ENCODE results near the gene PTPRN2. TPM values are rescaled to one million over a fixed set of nuclear protein-coding genes. Genes with fewer than 3 reads are reported as not detected.

The PTPRN2 gene
- total RNA-seq, 2 experiments from 2014 or later, result 0.70 TPM; not detected in 1

- H3K9me3 ChIP-seq (ENCODE audit: low read length), result peaks cover 10% of the 10 kb centered on the region; the same call in 1 of the 2 replicates
- POLR2A ChIA-PET, result no interaction called here
- no peak overlapping the region for H3K27ac ChIP-seq (ENCODE audit: low read depth, low read length, poor library complexity, severe bottlenecking)
- DNase-seq (ENCODE audit: low spot score), result no peak
- no peak overlapping the region for H2AFZ ChIP-seq (ENCODE audit: low read length)
- H3K36me3 ChIP-seq (ENCODE audit: insufficient read depth, low read length), result no peaks in the 10 kb centered on the region
- no peak for TF ChIP-seq EZH2phosphoT487 (IDR thresholded peaks at IDR 0.05; ENCODE audit: borderline replicate concordance, low read depth, low read length)
- TF ChIP-seq, protein P1, sequence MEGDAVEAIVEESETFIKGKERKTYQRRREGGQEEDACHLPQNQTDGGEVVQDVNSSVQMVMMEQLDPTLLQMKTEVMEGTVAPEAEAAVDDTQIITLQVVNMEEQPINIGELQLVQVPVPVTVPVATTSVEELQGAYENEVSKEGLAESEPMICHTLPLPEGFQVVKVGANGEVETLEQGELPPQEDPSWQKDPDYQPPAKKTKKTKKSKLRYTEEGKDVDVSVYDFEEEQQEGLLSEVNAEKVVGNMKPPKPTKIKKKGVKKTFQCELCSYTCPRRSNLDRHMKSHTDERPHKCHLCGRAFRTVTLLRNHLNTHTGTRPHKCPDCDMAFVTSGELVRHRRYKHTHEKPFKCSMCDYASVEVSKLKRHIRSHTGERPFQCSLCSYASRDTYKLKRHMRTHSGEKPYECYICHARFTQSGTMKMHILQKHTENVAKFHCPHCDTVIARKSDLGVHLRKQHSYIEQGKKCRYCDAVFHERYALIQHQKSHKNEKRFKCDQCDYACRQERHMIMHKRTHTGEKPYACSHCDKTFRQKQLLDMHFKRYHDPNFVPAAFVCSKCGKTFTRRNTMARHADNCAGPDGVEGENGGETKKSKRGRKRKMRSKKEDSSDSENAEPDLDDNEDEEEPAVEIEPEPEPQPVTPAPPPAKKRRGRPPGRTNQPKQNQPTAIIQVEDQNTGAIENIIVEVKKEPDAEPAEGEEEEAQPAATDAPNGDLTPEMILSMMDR (conservative IDR thresholded peaks at IDR 0.05; ENCODE audit: low read length), result no peak
- no peak overlapping the region for H3K4me2 ChIP-seq (ENCODE audit: low read length)
- H4K20me1 ChIP-seq (ENCODE audit: insufficient read depth, low read length), result no peaks in the 10 kb centered on the region
- H3K4me1 ChIP-seq (ENCODE audit: insufficient read depth, low read length, poor library complexity, severe bottlenecking), result no peaks in the 10 kb centered on the region
- H3K9me2 ChIP-seq (ENCODE audit: insufficient read depth, low read length), result no peaks in the 10 kb centered on the region
- CTCF ChIA-PET (ENCODE audit: unreplicated experiment), result no interaction called here
- no peaks in the 10 kb centered on the region for H3K79me2 ChIP-seq (ENCODE audit: insufficient read depth, low read depth, low read length)
- intact Hi-C loops (cut with micrococcal nuclease; ENCODE audit: unreplicated experiment), result no loop called here
- H3K4me3 ChIP-seq (ENCODE audit: low read depth, low read length, poor library complexity, severe bottlenecking), result no peak overlapping the region
- no TSS peak for BruUV-seq (replicated peaks)
Observed at GRCh38 chr7:158121441-158122045, 466.1 kb downstream of the PTPRN2 start.

- DNase-seq (ENCODE audit: low spot score), result no peak
- Histone ChIP-seq H3K79me2 (ENCODE audit: insufficient read depth, low read depth, low read length) (no peaks in the 10 kb centered on the region), H3K9me3 (ENCODE audit: low read length) (peaks cover 10% of the 10 kb centered on the region; the same call in 1 of the 2 replicates), H3K36me3 (ENCODE audit: insufficient read depth, low read length) (no peaks in the 10 kb centered on the region), H3K4me3 (ENCODE audit: low read depth, low read length, poor library complexity, severe bottlenecking) (no peak overlapping the region), H3K4me1 (ENCODE audit: insufficient read depth, low read length, poor library complexity, severe bottlenecking) (no peaks in the 10 kb centered on the region), H2AFZ (ENCODE audit: low read length) (no peak overlapping the region), H3K27ac (ENCODE audit: low read depth, low read length, poor library complexity, severe bottlenecking) (no peak overlapping the region), H3K9me2 (ENCODE audit: insufficient read depth, low read length) (no peaks in the 10 kb centered on the region), H4K20me1 (ENCODE audit: insufficient read depth, low read length) (no peaks in the 10 kb centered on the region), H3K4me2 (ENCODE audit: low read length) (no peak overlapping the region)
- intact Hi-C loops (cut with micrococcal nuclease; ENCODE audit: unreplicated experiment), result no loop called here
- ChIA-PET POLR2A (no interaction called here), CTCF (ENCODE audit: unreplicated experiment) (no interaction called here)
- no TSS peak for BruUV-seq (replicated peaks)
- TF ChIP-seq, protein P1 (conservative IDR thresholded peaks at IDR 0.05; ENCODE audit: low read length), result no peak
- no peak for TF ChIP-seq EZH2phosphoT487 (IDR thresholded peaks at IDR 0.05; ENCODE audit: borderline replicate concordance, low read depth, low read length)
Observed at GRCh38 chr7:158120716-158121115, 466.9 kb downstream of the PTPRN2 start.

GRCh38 chr7:158120316-158120715 lies 467.3 kb downstream of the PTPRN2 start:
- TF ChIP-seq, protein P1 (conservative IDR thresholded peaks at IDR 0.05; ENCODE audit: low read length), result no peak
- no peak for TF ChIP-seq EZH2phosphoT487 (IDR thresholded peaks at IDR 0.05; ENCODE audit: borderline replicate concordance, low read depth, low read length)
- intact Hi-C loops (cut with micrococcal nuclease; ENCODE audit: unreplicated experiment), result no loop called here
- Histone ChIP-seq H4K20me1 (ENCODE audit: insufficient read depth, low read length) (no peaks in the 10 kb centered on the region), H3K79me2 (ENCODE audit: insufficient read depth, low read depth, low read length) (no peaks in the 10 kb centered on the region), H3K4me1 (ENCODE audit: insufficient read depth, low read length, poor library complexity, severe bottlenecking) (no peaks in the 10 kb centered on the region), H3K9me2 (ENCODE audit: insufficient read depth, low read length) (no peaks in the 10 kb centered on the region), H3K9me3 (ENCODE audit: low read length) (peaks cover 10% of the 10 kb centered on the region; the same call in 1 of the 2 replicates), H3K4me2 (ENCODE audit: low read length) (no peak overlapping the region), H3K4me3 (ENCODE audit: low read depth, low read length, poor library complexity, severe bottlenecking) (no peak overlapping the region), H3K27ac (ENCODE audit: low read depth, low read length, poor library complexity, severe bottlenecking) (no peak overlapping the region), H3K36me3 (ENCODE audit: insufficient read depth, low read length) (no peaks in the 10 kb centered on the region), H2AFZ (ENCODE audit: low read length) (no peak overlapping the region)
- CTCF ChIA-PET (ENCODE audit: unreplicated experiment), result no interaction called here
- DNase-seq (ENCODE audit: low spot score), result no peak
- BruUV-seq (replicated peaks), result no TSS peak
- POLR2A ChIA-PET, result interaction anchor here (0.6 kb wide), 1 partner anchor 1708 kb away, joined by 3 read pairs; no protein-coding TSS in a partner anchor

Data from OCI-LY7 (cell line).